Kidney (tissue), 14 donors: ENCODE data around the gene MAD2L2. TPM values are rescaled to one million over a fixed set of nuclear protein-coding genes. Genes with fewer than 3 reads are reported as not detected.

Source experiments
- DNase-seq, 5 donors: peaks; one replicate each; pipeline ENCODE4 v3.0.0-alpha.2; 2013 to 2020
- FAIRE-seq: peaks from 2 replicates; lab custom pipeline; 2012; peaks lifted over from hg19 to GRCh38; lab: Jason Lieb, UNC
- H3K27ac ChIP-seq, 2 donors: one replicate each; pipeline ENCODE4 v1.7.0; 2013; ENCODE audit warnings: low read depth in 2 of 2, low read length in 2 of 2, inconsistent platforms in 1 of 2
- H3K27me3 ChIP-seq: one replicate; pipeline ENCODE4 v1.7.1; 2013; ENCODE audit warnings: low read length, inconsistent platforms; ENCODE audit not compliant: control insufficient read depth, insufficient read depth
- H3K36me3 ChIP-seq, 3 donors: one replicate each; pipeline versions ENCODE4 v1.7.0 to v1.7.1; 2013; ENCODE audit warnings: low read length in 3 of 3, control low read depth in 1 of 3, inconsistent platforms in 1 of 3; ENCODE audit not compliant: insufficient read depth in 3 of 3, control insufficient read depth in 2 of 3
- H3K4me1 ChIP-seq, 3 donors: one replicate each; pipeline versions ENCODE4 v1.7.0 to v1.7.1; 2013; ENCODE audit warnings: low read length in 3 of 3, inconsistent platforms in 1 of 3, low read depth in 1 of 3; ENCODE audit not compliant: control insufficient read depth in 2 of 3, insufficient read depth in 2 of 3
- H3K4me3 ChIP-seq, 3 donors: one replicate each; pipeline versions ENCODE4 v1.7.0 to v1.8.1; 2013; ENCODE audit warnings: low read length in 3 of 3, control low read depth in 1 of 3, inconsistent platforms in 1 of 3
- H3K9ac ChIP-seq, 3 donors: one replicate each; pipeline versions ENCODE4 v1.7.0 to v1.7.1; 2013; ENCODE audit warnings: low read length in 3 of 3, control low read depth in 1 of 3, inconsistent platforms in 1 of 3
- H3K9me3 ChIP-seq, 3 donors: one replicate each; pipeline versions ENCODE4 v1.7.0 to v1.7.1; 2013; ENCODE audit warnings: low read length in 3 of 3, control low read depth in 1 of 3, inconsistent platforms in 1 of 3; ENCODE audit not compliant: control insufficient read depth in 2 of 3, insufficient read depth in 1 of 3
- intact Hi-C: fragments of 100-400 bp; cut with DNase I; formaldehyde crosslinking; loops from one replicate; pipeline ENCODE4 v1.11.1; 2022
- polyA plus RNA-seq: library from polyadenylated mRNA; stranded (reverse); fragments of 350-450 nt; fragmentation: Illumina TruSeq; extraction: RNeasy Lipid Tissue Mini Kit (QIAGEN cat#74804); gene quantifications from one replicate; pipeline ENCODE4 v1.2.3, GENCODE V29; 2014; ENCODE audit warnings: low read depth, low replicate concordance; ENCODE audit not compliant: insufficient read depth
- total RNA-seq: library from RNA; stranded (reverse); fragmentation: NEBNext Ultra II Directional; extraction: Animal tissue kit (Norgen Biotek cat#: 25700); gene quantifications from one replicate; pipeline ENCODE4 v1.2.1, GENCODE V29; 2021
- TF ChIP-seq, protein P1 (sequence below): IDR thresholded peaks from 3 replicates; pipeline ENCODE4 v1.5.1; 2012; ENCODE audit warnings: mild to moderate bottlenecking, moderate library complexity, borderline replicate concordance; ENCODE audit not compliant: insufficient read depth; ENCODE audit errors: extremely low read depth
- donor health status: control.
- donor health status: control.
- donor health status: control.
- donor health status: control.
- donor health status: control.
- donor health status: DM: yes; HTN: yes; CAD: no.
- donor health status: Normal renal cell carcinoma (clear cell type).

MAD2L2 gene
- total and polyA plus RNA-seq, 2 donors from 2014 or later, result 36.8 to 51.7 TPM

DNA sequence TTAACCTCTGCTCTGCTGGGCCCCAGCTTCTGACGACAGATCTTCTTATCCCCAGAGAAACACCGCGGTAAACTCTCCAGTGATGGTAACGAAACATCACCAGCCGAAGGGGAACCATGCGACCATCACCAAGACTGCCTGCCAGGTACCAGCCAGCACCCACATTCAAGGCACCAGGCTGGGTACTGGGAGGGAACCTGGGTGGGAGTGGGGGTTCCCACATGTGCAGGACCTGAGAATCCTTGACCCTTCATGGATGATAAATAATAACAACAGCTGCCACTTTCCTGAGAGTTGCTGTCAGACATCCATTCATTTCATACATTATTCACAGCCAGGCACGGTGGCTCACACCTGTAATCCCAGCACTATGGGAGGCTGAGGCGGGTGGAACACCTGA lies 31.3 kb upstream of the MAD2L2 start:
- no peak for FAIRE-seq
- Histone ChIP-seq H3K9ac (no peak overlapping the region), H3K27ac (no peak overlapping the region), H3K4me1 (peaks cover 0 to 8% (median 0%) of the 10 kb centered on the region in 3 donors), H3K4me3 (no peak overlapping the region), H3K9me3 (no peaks in the 10 kb centered on the region), H3K36me3 (no peaks in the 10 kb centered on the region), H3K27me3 (no peaks in the 10 kb centered on the region)
- no peak for DNase-seq
- intact Hi-C loops, result loop anchor here (10.0 kb wide), 1 partner anchor 47 kb away; the partner anchor contains the start of gene FBXO6
- TF ChIP-seq, protein P1, sequence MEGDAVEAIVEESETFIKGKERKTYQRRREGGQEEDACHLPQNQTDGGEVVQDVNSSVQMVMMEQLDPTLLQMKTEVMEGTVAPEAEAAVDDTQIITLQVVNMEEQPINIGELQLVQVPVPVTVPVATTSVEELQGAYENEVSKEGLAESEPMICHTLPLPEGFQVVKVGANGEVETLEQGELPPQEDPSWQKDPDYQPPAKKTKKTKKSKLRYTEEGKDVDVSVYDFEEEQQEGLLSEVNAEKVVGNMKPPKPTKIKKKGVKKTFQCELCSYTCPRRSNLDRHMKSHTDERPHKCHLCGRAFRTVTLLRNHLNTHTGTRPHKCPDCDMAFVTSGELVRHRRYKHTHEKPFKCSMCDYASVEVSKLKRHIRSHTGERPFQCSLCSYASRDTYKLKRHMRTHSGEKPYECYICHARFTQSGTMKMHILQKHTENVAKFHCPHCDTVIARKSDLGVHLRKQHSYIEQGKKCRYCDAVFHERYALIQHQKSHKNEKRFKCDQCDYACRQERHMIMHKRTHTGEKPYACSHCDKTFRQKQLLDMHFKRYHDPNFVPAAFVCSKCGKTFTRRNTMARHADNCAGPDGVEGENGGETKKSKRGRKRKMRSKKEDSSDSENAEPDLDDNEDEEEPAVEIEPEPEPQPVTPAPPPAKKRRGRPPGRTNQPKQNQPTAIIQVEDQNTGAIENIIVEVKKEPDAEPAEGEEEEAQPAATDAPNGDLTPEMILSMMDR, result no peak

DNA sequence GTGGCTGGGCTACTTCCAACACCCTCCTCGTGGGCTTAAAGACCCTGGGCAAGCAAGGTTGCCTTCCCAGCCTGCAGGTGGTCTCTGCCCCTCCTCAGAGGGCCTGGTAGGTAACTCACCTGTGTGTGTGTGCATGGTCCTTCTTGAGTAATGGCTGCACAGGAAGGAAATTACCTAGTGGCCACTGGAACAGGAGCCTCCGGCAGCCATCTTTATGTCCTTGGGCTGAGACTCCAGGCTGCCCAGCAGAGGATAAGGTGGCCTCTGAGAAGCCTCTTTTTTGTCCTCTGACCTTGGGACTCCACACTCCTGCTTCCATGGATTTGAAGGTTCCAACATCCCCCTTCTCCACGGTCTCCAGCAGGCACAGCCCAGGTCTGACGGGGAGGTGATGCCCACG lies 30.5 kb upstream of the MAD2L2 start:
- Histone ChIP-seq H3K9me3 (no peaks in the 10 kb centered on the region), H3K9ac (no peak overlapping the region), H3K27ac (no peak overlapping the region), H3K4me1 (peaks cover 0 to 8% (median 0%) of the 10 kb centered on the region in 3 donors), H3K4me3 (no peak overlapping the region), H3K36me3 (no peaks in the 10 kb centered on the region), H3K27me3 (no peaks in the 10 kb centered on the region)
- intact Hi-C loops, result loop anchor here (10.0 kb wide), 1 partner anchor 47 kb away; the partner anchor contains the start of gene FBXO6
- FAIRE-seq, result no peak
- TF ChIP-seq, protein P1, result no peak
- no peak for DNase-seq

DNA sequence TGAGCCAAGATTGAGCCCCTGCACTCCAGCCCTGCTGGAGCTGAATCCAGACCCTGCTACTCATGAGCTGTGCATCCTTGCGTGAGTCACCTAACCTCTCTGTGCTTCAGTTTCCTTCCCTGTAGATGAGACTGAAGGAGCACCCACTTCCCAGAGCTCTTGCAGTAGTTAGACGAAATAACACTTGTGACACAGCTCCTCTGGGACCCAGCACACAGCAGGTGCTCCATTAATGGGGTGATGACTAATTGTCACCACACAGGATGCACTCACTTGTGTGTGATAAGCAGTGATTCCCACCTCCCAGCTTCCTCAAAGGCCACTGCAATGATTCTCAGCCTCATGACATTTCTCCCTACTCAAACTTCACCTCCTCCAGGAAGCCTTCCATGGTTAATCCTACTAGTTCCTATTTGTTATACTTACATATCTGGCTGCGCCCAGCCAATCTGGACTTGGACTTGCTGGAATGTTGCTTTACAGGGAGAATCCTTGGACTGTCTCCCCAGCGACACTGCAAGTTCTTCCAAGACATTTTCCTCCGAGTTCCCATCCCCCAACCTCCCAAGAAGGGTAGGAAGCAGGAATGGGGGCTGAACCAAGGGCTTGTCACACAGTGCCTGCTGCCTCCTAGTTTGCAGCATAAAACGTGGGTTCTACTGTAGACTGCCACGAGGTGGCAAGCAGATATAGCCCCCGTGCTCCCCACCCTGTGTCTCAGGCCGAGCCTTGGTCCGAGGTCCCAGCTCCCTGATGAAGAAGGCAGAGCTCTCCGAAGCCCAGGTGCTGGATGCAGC lies 27.8 kb upstream of the MAD2L2 start:
- H3K9ac ChIP-seq, result no peak overlapping the region
- H3K4me3 ChIP-seq, result no peak overlapping the region
- intact Hi-C loops, result no loop called here
- H3K9me3 ChIP-seq, result no peaks in the 10 kb centered on the region
- H3K27me3 ChIP-seq, result no peaks in the 10 kb centered on the region
- TF ChIP-seq, protein P1, result no peak
- H3K36me3 ChIP-seq, result no peaks in the 10 kb centered on the region
- no peak overlapping the region for H3K27ac ChIP-seq
- DNase-seq, result no peak
- FAIRE-seq, result no peak
- peaks cover 0 to 8% (median 0%) of the 10 kb centered on the region in 3 donors for H3K4me1 ChIP-seq
